UCSD-AML1 (cell line): ENCODE results near the gene ADCY9.
"Not testable (repeated sequence)": the region's sequence is repeated elsewhere in the genome, so short reads cannot be mapped to it uniquely, and the experiment has no call there.

Experiments
- DNase-seq: peaks from one replicate; lab custom pipeline; 2025; ENCODE audit not compliant: unreplicated experiment; lab: John Stamatoyannopoulos, UW

ADCY9 gene

DNA sequence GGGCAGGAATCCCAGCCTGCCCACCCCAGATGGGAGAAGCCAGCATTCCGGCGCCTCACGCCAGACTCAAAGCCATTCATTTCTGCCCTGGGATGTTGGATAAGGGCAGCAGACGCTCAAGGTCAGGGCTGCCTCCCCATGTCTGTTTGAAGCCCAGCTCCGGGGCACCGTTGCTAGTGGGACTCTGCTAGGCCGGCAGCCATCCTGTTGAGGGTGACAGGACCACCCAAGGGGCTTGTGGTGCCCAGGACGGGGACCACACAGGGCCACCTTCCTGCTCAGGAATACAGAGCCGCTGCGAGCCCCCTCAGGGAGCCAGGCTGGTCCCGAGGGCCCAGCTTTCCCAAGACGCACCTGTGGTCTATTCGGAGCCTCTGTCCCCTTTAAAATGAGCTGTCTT, 134.0 kb downstream of the ADCY9 start:
- no peak for DNase-seq

GRCh38 chr16:3980253-3981111, 135.8 kb downstream of the ADCY9 start:
- DNase-seq, result no peak

GRCh38 chr16:3979518-3979917, 136.7 kb downstream of the ADCY9 start:
- no peak for DNase-seq

DNA sequence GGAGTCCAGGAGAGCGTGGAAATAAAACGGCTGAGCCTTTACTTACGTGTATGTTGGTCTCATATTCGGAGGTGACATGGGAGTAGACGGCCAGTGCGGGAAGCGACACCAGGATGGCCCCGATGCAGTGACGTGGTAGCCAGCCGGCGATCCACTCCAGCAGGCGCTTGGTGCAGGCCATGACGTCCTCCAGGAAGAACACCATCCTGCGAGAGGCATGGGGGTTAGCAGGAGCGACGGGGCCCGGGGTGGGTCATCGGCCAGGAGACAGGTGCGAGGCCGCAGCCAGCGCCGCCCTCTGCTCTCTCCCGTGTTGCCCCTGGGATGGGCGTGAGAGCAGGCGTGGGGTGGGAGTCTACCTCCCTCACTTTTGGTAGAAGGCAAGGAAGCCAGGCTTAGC, 137.2 kb downstream of the ADCY9 start:
- no peak for DNase-seq

GRCh38 chr16:3977376-3977775, 138.9 kb downstream of the ADCY9 start:
- no peak for DNase-seq

DNA sequence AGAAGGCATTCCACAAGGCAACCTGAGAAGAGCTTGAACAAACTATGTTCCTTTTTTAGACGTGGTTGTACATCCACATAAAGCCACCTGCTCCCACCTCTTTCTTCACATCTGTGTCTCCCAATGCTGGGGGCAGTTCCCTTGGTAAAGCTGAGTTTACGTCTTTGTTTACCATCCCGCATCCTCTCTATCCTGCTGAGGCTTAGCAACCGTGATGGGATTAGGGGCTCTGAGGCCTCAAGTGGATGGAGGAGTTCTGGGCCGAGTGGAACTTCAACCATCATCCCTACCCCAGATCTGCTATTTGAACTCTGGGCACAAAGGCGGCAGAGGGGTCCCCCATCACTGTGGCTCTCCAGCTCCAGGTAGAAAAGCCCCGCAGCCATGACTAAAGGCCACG, 141.5 kb downstream of the ADCY9 start:
- no peak for DNase-seq

GRCh38 chr16:3971706-3972105, 144.5 kb downstream of the ADCY9 start:
- no peak for DNase-seq

DNA sequence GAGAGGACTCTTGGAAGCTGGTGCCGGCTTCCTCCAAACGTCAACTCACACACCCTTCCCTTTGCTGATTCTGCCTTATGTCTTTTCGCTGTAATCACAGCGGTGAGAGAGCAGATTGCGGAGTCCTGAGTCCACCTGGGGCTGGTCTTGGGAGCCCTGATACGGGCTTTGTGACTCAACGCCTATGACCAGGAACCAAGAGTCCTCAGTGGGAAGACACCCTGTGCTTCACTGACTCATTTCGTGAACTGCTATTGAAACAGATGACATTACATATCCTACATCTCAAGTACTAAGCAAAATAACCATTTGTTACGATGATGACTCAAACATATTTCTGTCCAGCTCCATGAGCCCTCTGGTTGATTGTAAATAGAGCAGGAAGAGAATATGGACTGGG, 145.0 kb downstream of the ADCY9 start:
- DNase-seq, result no peak

GRCh38 chr16:3968551-3968950, 147.7 kb downstream of the ADCY9 start:
- no peak for DNase-seq

DNA sequence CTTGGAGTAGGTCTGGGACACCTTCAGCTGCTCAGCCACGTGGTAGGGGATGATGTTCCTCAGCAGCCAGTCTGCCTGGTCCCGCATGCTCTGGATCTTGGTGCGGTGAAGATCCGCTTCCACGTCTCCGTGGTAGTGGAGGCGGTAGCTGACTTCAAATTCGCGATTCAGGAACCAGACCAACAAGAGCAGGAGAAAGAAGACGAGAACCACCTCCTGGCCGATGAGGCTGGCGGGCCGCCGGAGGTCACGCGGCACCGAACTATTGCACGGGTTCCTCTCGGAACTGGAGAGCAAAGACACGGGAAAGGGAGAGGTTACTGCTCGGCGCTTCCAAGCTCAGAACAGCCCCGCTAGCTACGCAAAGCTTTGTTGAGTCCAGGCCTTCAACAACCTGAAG, 149.6 kb downstream of the ADCY9 start:
- DNase-seq, result no peak

- no peak for DNase-seq
Measured at GRCh38 chr16:3965781-3966582, 150.3 kb downstream of the ADCY9 start.

DNA sequence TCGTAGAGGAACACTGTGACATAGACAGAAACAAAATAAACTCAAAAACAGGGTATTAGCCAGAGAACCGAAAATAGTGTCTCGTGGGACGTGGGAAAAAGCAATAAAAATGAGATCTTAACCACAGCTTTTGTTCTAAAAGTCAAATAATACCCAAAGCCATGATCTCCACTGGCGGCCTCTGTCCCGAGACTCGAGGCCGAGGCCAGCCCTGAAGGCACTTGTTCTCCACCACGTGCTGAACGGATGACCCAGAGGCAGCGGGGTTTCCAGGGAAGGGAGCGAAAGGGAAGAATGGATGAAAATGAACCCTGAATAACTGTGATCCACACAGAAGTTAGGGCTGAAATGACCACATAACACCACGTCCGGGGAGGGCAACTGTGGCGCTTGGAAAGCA, 150.9 kb downstream of the ADCY9 start:
- no peak for DNase-seq

DNA sequence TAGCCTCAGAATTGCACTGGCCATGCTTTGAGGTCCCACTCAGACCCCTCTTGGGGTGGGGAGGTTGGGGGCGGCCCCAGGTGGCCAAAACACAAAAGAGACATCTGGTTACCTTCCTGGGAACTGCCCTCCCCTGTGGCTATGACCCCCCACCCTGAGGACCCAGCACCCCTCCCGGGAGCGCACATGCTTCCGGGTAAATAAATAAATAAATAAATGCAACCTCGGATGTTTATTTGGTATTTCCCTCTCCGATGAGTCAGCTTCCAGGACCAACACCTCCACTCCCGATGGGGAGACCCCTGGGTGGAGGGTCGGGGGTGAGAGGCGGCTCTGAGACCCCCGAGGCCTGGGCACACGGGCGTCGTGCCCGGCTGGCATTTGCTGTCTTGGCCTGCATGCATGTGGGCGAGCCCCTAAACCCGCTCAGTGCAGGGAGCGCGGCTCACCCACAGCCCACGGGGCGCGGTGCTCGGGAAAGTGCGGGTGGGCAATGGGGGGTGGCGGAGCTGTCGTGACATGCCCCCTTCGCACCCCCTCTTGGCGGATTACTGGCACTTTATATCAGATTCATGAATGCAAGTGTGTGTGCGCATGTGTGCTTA, 151.5 kb downstream of the ADCY9 start:
- no peak for DNase-seq

DNA sequence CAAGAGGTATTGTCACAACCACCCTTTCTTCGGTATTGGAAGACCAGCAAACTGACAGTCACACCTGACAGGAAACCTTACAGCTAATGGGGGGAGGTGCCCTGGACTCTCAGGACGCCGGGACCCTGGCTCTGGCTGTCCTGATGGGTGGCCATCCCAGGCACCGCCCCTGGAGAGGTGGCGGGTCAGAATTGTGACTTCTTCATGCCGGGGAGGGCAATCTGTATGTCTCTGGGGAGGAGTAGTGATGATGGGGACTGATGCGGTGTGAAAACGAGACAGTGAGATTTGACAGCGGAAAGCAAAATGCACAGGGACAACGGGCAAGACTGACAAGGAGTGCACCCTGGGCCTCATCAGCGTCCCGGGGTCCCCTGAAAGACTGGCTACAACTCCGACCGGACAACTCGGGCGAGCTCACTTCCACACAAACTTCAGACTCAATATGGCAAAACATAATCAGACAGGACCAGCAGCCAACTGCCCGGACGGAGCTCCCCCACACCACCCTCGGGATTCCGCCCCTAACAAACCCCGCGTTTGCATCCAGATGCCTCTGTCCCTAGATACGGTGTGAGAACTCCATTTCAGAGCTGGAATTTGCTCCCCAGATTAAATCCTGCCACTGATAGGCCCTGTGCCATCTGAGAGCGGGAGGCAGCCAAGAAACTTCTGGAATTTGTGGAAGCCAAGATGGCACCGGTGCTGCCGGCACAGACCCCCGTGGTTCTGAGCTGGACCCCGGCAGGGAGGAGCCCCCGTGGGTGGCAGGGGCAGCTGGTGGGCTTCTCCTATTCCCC, 152.2 kb downstream of the ADCY9 start:
- DNase-seq, result no peak

- DNase-seq, result no peak
Measured at GRCh38 chr16:3963203-3963602, 153.0 kb downstream of the ADCY9 start.

DNA sequence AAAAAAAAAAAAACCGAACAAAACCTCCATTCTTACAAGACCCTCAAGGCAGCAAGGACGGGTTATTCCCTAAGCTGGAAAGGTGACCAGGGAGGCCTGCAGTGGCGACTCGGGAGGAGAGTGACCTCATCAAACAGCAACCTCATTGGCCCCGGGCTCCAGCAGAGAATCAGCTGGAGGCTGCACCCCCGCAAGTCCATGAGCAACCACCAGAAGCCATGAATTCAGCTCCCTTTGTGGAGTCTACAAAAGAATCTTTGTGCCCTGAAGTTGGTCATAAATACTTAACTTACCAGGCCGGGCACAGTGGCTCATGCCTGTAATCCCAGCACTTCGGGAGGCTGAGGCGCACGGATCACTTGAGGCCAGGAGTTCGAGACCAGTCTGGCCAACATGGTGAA, 154.8 kb downstream of the ADCY9 start:
- DNase-seq, result no peak

DNA sequence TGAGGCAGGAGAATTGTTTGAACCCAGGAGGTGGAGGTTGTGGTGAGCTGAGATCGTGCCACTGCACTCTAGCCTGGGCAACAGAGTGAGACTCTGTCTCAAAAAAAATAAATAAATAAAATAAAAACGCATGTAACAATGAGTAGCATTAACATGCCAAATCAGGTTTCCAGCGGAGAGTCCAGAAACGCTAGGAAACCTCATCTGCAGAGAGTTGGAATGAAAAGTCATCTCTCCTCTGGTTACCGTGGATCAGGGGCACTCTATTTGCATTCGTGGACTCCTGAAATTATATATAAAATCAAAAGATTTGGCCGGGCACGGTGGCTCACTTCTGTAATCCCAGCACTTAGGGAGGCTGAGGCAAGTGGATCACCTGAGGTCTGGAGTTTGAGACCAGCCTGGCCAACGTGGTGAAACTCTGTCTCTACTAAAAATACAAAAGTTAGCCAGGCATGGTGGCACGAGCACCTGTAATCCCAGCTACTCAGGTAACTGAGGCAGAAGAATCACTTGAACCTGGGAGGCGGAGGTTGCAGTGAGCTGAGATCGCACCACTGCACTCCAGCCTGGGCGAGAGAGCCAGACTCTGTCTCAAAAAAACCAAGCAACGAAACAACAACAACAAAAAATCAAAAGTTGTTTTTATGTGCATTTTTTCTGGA, 156.2 kb downstream of the ADCY9 start:
- DNase-seq, result not testable (repeated sequence)

- no peak for DNase-seq
Measured at GRCh38 chr16:3959148-3959547, 157.1 kb downstream of the ADCY9 start.

DNA sequence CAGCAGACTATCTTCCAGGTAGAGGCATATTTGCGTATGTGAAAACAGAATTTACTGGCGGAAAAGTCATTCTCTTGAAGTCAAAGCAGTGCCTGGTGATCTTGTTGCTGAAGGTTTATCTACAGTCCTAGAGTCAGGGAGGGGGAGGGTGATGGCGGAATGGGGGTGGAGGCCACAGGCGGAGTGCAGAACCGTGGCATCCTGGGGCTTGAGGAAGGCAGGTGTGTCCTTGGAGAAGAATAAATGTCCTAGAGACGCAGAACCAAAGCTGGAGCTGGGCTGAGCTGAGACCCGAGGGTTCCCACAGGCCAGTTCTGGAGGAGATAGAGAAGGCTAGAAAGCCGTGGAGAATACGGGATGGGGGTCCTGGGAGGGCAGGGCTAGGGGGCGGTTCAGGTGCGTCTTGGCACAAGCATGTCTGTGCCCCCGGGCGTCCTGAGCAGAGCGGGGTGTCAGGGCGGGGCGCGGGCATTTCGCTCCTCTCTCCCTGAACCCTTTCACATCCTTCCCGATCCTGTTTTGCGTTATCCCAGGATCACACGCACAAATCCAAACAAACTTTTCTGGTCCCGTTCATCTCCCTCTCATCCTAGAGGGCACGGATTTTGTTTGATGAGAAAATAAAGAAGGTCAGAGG, 158.8 kb downstream of the ADCY9 start:
- no peak for DNase-seq

GRCh38 chr16:3954411-3954921, 161.8 kb downstream of the ADCY9 start:
- peak; percentile 23 for DNase-seq
